ENCODE data around the gene TMEM11. TPM values are rescaled to one million over a fixed set of nuclear protein-coding genes. Genes with fewer than 3 reads are reported as not detected.

The TMEM11 gene
- total and polyA plus RNA-seq, 2 of the 8 experiments (the other 6 are each of a cell fraction or from before 2014, with no cell fraction given): 33.3 to 90.4 TPM

- no peak for FAIRE-seq
- no peak overlapping the region for H3K9ac ChIP-seq (replicated peaks in 1 of 4; ENCODE audit: extremely low read depth in 1 of 4, low read depth in 3 of 4, low read length in 3 of 4)
- WGBS, 2 experiments (ENCODE audit: extremely low coverage in 1 of 2, insufficient coverage in 1 of 2, insufficient read length in 1 of 2, insufficient replicate concordance in 2 of 2, low coverage in 1 of 2, low lambda C conversion rate in 2 of 2, missing lambda C conversion rate in 1 of 2): 93% methylated on average over 16 of the region's 17 CpGs; no CpG with 5 or more reads in 1 of the 2 experiments
These were observed 4.3 kb downstream of the TMEM11 start for GRCh38 chr17:21209511-21210175.

More at GRCh38 chr17:21209511-21210175, 4.3 kb downstream of the TMEM11 start:
- no peak for DNase-seq (ENCODE audit: low read depth in 1 of 2, low spot score in 2 of 2)
- Histone ChIP-seq H3K4ac (replicated peaks; ENCODE audit: insufficient read length, low read depth, low read length) (no peak overlapping the region), H2BK120ac (replicated peaks; ENCODE audit: low read depth, low read length) (no peak overlapping the region), H3K4me3 (ENCODE audit: extremely low read depth in 1 of 4, insufficient read depth in 2 of 4, low read depth in 3 of 4, low read length in 4 of 4) (no peak overlapping the region), H2BK5ac (ENCODE audit: low read depth, low read length) (no peak overlapping the region), H2AFZ (ENCODE audit: low read length) (no peak overlapping the region), H3K56ac (replicated peaks; ENCODE audit: insufficient read length, low read depth, low read length) (no peak overlapping the region), H4K5ac (ENCODE audit: insufficient read length, low read depth, low read length) (no peak overlapping the region), H3K14ac (ENCODE audit: insufficient read length) (no peak overlapping the region), H4K8ac (ENCODE audit: extremely low read depth, insufficient read depth, low read length) (no peak overlapping the region), H2BK15ac (ENCODE audit: low read length) (no peak overlapping the region), H3K36me3 (ENCODE audit: control insufficient read depth in 2 of 4, insufficient read depth in 4 of 4, low read length in 3 of 4) (peaks cover 0 to 18% (median 4%) of the 10 kb centered on the region in 4 experiments; a peak in 4 of 8 replicates), H3K27ac (ENCODE audit: low read depth, low read length) (no peak overlapping the region; the same call in 1 of the 2 replicates), H3K18ac (ENCODE audit: extremely low read depth, low read length) (no peak overlapping the region), H4K20me1 (replicated peaks in 1 of 2; ENCODE audit: control insufficient read depth in 1 of 2, insufficient read depth in 2 of 2, low read length in 2 of 2) (peaks cover 39 to 46% of the 10 kb centered on the region in 2 experiments), H3K9me3 (ENCODE audit: insufficient read depth in 2 of 2, low read depth in 1 of 2, low read length in 1 of 2) (no peaks in the 10 kb centered on the region), H3K23me2 (ENCODE audit: low read depth, low read length) (peaks cover 1% of the 10 kb centered on the region), H3K79me2 (ENCODE audit: control insufficient read depth in 1 of 2, insufficient read depth in 2 of 2, low read length in 2 of 2) (peaks cover 56 to 91% of the 10 kb centered on the region in 2 experiments), H2BK20ac (ENCODE audit: low read length) (no peak overlapping the region), H3K23ac (ENCODE audit: insufficient read length) (no peak overlapping the region), H3K79me1 (ENCODE audit: low read depth, low read length) (peaks cover 25% of the 10 kb centered on the region), H2AK5ac (ENCODE audit: low read depth, low read length) (no peak overlapping the region), H3K4me1 (replicated peaks in 1 of 4; ENCODE audit: control insufficient read depth in 3 of 4, insufficient read depth in 4 of 4, low read length in 3 of 4) (peaks cover 0 to 11% (median 4%) of the 10 kb centered on the region in 4 experiments; a peak in 5 of 7 replicates), H3K27me3 (replicated peaks in 1 of 4; ENCODE audit: control insufficient read depth in 3 of 4, extremely low read depth in 1 of 4, insufficient read depth in 3 of 4, low read length in 3 of 4) (no peaks in the 10 kb centered on the region; a peak in 1 of 7 replicates), H4K91ac (replicated peaks; ENCODE audit: insufficient read length, low read length) (no peak overlapping the region), H2BK12ac (ENCODE audit: low read depth, low read length) (no peak overlapping the region), H3K4me2 (ENCODE audit: insufficient read depth in 1 of 2, low read depth in 2 of 2, low read length in 2 of 2) (no peak overlapping the region)
- ChIA-PET POLR2A (ENCODE audit: partially characterized antibody) (interaction anchor here (1.3 to 4.9 kb wide), 2 partner anchors 9 to 12 kb away, joined by 5 to 42 read pairs; no protein-coding TSS in a partner anchor), CTCF (ENCODE audit: partially characterized antibody) (interaction anchor here (1.3 kb wide), 1 partner anchor 24 kb away, joined by 3 read pairs; no protein-coding TSS in a partner anchor)
- TF ChIP-seq BACH1 (IDR thresholded peaks at IDR 0.05; ENCODE audit: low read length): no peak

All from H1 (cell line).